SU-DHL-6 (cell line): ENCODE results near the gene TFEB.

Experiments
- CTCF ChIP-seq: fragments of 200-600 bp; sonication (generic); IDR thresholded peaks from one replicate; pipeline ENCODE4 v1.5.1; 2017; ENCODE audit warnings: antibody characterized with exemption, mild to moderate bottlenecking, low read length, moderate library complexity; ENCODE audit not compliant: insufficient read depth, poor library complexity, severe bottlenecking
- EZH2phosphoT487 ChIP-seq: fragments of 200-600 bp; sonication (generic), shearing (Covaris generic); conservative IDR thresholded peaks from 2 replicates; pipeline ENCODE4 v1.6.1; 2018; ENCODE audit warnings: mild to moderate bottlenecking, antibody characterized with exemption, low read length, moderate library complexity, mixed read lengths

GRCh38 chr6:41769376-41769775 lies 34.0 kb upstream of the TFEB start:
- no peak for TF ChIP-seq CTCF
- no peak for TF ChIP-seq EZH2phosphoT487
